HG03378 (cell line): ENCODE data around the gene GAS6.
"Not testable (repeated sequence)": the region's sequence is repeated elsewhere in the genome, so short reads cannot be mapped to it uniquely, and the experiment has no call there.

Experiments used
- ATAC-seq: cut with Tn5 transposase; IDR thresholded peaks from one replicate; pipeline ENCODE4 v1.9.1; 2021; ENCODE audit warnings: mild to moderate bottlenecking, moderate library complexity; ENCODE audit not compliant: unreplicated experiment

Gene GAS6

GRCh38 chr13:113796964-113797676 is 66.8 kb downstream of the GAS6 start:
- no peak for ATAC-seq

- ATAC-seq: no peak
Measured at GRCh38 chr13:113796211-113796963, 67.5 kb downstream of the GAS6 start.

- ATAC-seq: not testable (repeated sequence)
Measured at GRCh38 chr13:113795362-113795761, 68.5 kb downstream of the GAS6 start.

GRCh38 chr13:113794764-113795173 is 69.1 kb downstream of the GAS6 start:
- ATAC-seq: no peak

- no peak for ATAC-seq
Measured at GRCh38 chr13:113794086-113794485, 69.8 kb downstream of the GAS6 start.

GRCh38 chr13:113793718-113794085 is 70.2 kb downstream of the GAS6 start:
- no peak for ATAC-seq

GRCh38 chr13:113792886-113793717 is 70.8 kb downstream of the GAS6 start:
- no peak for ATAC-seq

- no peak for ATAC-seq
Measured at GRCh38 chr13:113792236-113792770, 71.6 kb downstream of the GAS6 start.

GRCh38 chr13:113791761-113792160 is 72.1 kb downstream of the GAS6 start:
- no peak for ATAC-seq

- no peak for ATAC-seq
Measured at GRCh38 chr13:113791226-113791625, 72.7 kb downstream of the GAS6 start.

- ATAC-seq: not testable (repeated sequence)
Measured at GRCh38 chr13:113789931-113790330, 73.9 kb downstream of the GAS6 start.

GRCh38 chr13:113789167-113789566 is 74.7 kb downstream of the GAS6 start:
- ATAC-seq: no peak

GRCh38 chr13:113788413-113789135 is 75.3 kb downstream of the GAS6 start:
- ATAC-seq: no peak

GRCh38 chr13:113787694-113788093 is 76.2 kb downstream of the GAS6 start:
- no peak for ATAC-seq

GRCh38 chr13:113786262-113786841 is 77.5 kb downstream of the GAS6 start:
- no peak for ATAC-seq

- ATAC-seq: no peak
Measured at GRCh38 chr13:113785051-113786010, 78.5 kb downstream of the GAS6 start.

GRCh38 chr13:113784645-113785024 is 79.2 kb downstream of the GAS6 start:
- no peak for ATAC-seq

GRCh38 chr13:113783966-113784644 is 79.8 kb downstream of the GAS6 start:
- no peak for ATAC-seq
